NCI-H187 treated with DMSO at 0.1 percent for 48 hours (cell line): ENCODE data around the gene ELOVL5.

Source experiments
- DNase-seq: peaks from one replicate; lab custom pipeline; 2025; lab: John Stamatoyannopoulos, UW

ELOVL5 gene

DNA sequence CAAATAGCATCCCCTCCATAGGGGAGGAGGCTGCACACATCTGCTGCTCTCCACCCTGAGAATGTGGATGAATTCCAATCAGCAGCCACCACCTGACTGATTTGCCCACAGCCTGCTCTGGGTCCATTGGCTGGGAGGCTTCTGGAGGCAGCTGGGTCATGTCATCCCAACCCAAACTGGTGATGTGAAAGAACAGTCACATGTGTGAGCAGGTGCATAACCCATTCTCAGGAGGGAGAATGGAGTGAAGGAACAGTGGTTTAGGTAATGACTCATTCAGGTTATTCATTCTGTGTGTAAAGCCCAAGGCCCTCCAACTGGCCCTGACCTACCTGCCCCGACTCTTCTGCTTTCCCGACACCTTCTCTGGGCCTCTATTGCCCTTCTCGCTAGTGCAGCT is 109.2 kb downstream of the ELOVL5 start:
- DNase-seq, result no peak

DNA sequence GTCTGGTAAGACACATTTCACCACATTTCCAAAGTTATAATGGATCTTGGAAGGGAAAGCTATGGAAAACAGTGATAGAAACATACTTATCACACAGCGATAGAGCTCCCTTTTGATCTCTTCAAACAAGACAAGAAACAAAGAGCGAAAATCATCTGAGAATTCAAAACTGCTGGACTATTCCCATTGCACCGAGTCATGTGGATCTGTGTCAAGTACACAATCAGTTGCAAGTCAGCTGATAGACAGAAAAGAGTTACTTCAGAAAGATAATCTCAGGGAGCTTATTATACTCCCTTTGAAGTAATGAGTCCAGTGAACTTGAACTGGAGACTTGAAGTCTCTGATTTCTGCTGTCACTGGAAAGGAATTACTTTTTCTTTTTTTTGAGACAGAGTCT is 110.4 kb downstream of the ELOVL5 start:
- DNase-seq, result no peak

DNA sequence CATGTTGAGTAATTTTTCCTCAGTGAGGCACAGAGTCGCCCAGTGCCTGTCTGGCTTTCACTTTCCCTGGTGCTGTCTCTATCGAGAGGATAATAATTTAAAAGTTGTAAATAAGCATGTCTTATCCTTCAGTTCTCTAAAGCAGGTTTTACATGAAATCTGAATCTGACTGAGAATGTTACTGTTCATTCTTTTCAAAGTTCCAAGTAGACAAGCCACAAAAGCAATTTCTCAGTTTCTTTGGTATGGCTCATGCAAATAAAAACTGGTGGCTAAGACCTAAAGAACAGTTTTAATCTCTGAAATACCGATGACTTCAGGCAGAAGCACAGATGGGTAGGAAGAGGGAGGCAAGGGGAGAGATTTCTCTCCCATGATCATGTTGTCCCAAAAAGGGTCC is 112.5 kb downstream of the ELOVL5 start:
- no peak for DNase-seq

DNA sequence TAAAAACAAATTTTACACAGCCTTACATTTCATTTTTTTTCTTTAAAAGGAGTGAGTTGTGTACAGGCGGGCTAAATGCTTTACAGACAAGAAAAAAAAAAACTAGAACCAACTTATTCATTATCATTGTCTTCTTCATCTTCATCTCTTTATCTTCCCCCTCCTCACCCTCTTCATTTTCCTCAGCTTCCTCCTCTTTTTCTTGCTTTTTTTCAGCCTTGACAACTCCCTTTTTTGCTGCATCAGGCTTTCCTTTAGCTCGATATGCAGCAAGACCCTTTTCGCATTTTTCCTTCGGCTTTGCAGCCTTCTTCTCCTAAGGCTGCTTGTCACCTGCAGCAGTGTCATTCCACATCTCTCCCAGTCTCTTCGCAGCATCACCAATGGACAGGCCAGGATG is 113.2 kb downstream of the ELOVL5 start:
- no peak for DNase-seq

DNA sequence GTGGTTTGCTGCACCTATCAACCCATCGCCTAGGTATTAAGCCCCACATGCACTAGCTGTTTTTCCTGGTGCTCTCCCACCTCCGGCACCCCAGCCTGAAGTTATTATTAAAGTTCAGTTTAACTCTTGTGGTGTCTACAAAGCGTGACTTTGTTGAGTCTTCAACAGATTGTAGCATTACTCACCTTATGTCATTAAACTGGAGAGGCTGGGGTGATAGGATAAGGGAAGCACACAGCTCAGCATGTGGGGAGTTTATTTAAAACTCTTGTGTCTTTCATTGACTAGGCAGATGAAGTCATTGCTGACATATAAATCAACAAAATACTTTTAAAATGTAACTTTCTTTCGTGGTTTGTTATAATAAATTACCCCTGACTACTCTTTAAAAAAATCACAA is 115.4 kb downstream of the ELOVL5 start:
- DNase-seq, result no peak

DNA sequence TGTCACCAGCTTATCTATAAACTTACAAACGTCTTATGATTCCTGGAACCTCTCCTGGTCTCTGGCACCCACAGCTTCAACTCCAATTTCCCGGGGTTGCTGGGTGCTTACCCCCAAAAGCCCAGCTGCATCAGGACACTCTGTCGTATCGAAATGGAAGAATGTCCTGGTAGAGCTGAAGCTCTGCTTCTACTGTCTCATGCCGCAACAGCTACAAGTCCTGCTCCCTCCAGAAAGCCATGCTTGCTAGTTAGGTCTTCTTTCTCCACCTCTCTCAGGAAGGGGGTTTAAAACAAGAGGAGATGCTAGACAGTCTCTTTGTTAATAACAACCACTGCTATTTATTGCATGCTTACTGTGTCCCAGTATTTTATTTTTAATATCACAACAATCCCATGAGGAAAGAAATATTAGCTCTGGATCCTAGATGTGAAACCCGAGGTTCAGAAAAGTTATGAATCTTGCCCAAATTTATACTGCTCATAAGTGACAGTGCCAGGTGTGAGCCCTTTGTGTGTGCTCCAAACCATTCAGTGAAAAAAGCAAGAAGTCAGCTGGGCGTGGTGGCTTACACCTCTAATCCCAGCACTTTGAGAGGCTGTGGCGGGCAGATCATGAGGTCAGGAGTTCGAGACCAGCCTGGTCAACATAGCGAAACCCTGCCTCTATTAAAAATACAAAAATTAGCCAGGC is 117.8 kb downstream of the ELOVL5 start:
- DNase-seq, result no peak

DNA sequence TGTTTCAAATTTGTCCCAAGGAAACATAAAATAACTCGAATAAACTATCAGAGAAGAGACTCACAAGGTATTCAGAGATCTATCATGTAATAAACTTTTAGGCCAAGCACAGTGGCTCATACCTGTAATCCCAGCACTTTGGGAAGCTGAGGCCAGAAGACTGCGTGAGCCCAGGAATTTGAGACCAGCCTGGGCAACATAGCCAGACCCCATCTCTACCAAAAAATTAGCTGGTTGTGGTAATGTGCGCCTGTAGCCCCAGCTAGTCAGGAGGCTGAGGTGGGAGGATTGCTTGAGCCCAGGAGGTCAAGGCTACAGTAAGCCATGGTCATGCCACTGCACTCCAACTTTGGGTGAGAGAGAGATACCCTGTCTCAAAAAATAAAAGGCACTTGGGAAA is 120.9 kb downstream of the ELOVL5 start:
- no peak for DNase-seq

DNA sequence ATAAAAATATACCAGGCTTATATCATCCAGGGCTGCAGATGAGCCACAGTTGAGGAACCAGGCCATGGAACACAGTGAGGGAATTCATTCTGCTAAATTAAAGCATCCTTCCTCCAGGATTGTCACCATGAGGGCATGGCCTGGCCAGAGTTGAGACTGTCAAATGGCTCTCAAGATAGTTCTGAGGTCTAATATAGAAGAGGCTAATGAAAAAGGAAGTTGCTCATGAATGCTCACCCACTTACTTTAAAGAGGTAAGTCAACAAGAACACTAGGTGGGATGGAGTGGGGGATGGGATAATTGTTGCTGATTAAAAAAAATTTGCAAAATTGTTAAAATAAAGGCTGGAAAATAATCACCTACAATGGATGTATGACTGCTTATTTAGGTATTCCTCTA is 128.1 kb downstream of the ELOVL5 start:
- no peak for DNase-seq
